ENCODE results near the gene SRGAP1. TPM values are rescaled to one million over a fixed set of nuclear protein-coding genes. Genes with fewer than 3 reads are reported as not detected.

Gene SRGAP1
- polyA plus RNA-seq, 4 donors = 2.2 to 8.5 (median 4.0) TPM

- Histone ChIP-seq H3K36me3 (ENCODE audit: control insufficient read depth in 3 of 3, insufficient read depth in 2 of 3, low read depth in 1 of 3, low read length in 3 of 3) (peaks cover 0 to 9% (median 0%) of the 10 kb centered on the region in 3 donors), H3K4me3 (ENCODE audit: low read depth in 1 of 3, low read length in 3 of 3) (no peak overlapping the region), H3K27ac (ENCODE audit: low read depth in 1 of 3, low read length in 2 of 3) (no peak overlapping the region), H3K4me1 (ENCODE audit: control insufficient read depth in 3 of 3, insufficient read depth in 2 of 3, low read depth in 1 of 3, low read length in 2 of 3) (no peaks in the 10 kb centered on the region), H3K9me3 (ENCODE audit: control insufficient read depth in 2 of 2, insufficient read depth in 1 of 2, low read depth in 1 of 2, low read length in 1 of 2) (no peaks in the 10 kb centered on the region), H3K27me3 (ENCODE audit: control insufficient read depth in 3 of 3, insufficient read depth in 3 of 3, low read length in 3 of 3) (no peaks in the 10 kb centered on the region)
- no peak for FAIRE-seq
- 78 to 84% (median 82%) methylated on average over 4 of the region's 4 CpGs for WGBS, 3 donors
- no peak for DNase-seq
Measured at GRCh38 chr12:63809566-63809965, 34.9 kb upstream of the SRGAP1 start.

DNA sequence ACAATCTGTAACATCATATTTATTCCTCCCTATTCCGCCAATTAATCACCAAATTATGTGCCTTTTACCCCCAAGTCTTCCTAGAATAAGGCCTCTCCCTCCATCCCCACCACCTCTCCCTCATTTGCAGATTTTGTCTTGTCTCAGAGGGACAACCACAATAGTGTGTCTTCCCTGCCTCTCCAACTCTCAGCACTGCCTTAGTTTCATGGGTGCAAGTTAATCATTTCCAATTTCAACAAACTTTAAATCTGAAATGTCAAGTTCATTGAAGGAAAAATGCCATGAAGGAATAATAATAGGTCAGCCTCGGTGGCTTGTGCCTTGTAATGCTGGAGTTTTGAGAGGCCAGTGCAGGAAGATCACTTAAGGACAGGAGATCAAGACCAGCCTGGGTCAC, 33.2 kb upstream of the SRGAP1 start:
- no peak overlapping the region for H3K27ac ChIP-seq (ENCODE audit: low read depth in 1 of 3, low read length in 2 of 3)
- 59 to 76% (median 64%) methylated on average over 2 of the region's 2 CpGs for WGBS, 3 donors
- FAIRE-seq = no peak
- H3K4me1 ChIP-seq (ENCODE audit: control insufficient read depth in 3 of 3, insufficient read depth in 2 of 3, low read depth in 1 of 3, low read length in 2 of 3) = no peaks in the 10 kb centered on the region
- H3K36me3 ChIP-seq (ENCODE audit: control insufficient read depth in 3 of 3, insufficient read depth in 2 of 3, low read depth in 1 of 3, low read length in 3 of 3) = peaks cover 0 to 9% (median 0%) of the 10 kb centered on the region in 3 donors
- no peak for DNase-seq
- H3K27me3 ChIP-seq (ENCODE audit: control insufficient read depth in 3 of 3, insufficient read depth in 3 of 3, low read length in 3 of 3) = no peaks in the 10 kb centered on the region
- no peaks in the 10 kb centered on the region for H3K9me3 ChIP-seq (ENCODE audit: control insufficient read depth in 2 of 2, insufficient read depth in 1 of 2, low read depth in 1 of 2, low read length in 1 of 2)
- no peak overlapping the region for H3K4me3 ChIP-seq (ENCODE audit: low read depth in 1 of 3, low read length in 3 of 3)

- Histone ChIP-seq H3K4me3 (ENCODE audit: low read depth in 1 of 3, low read length in 3 of 3) (no peak overlapping the region), H3K9me3 (ENCODE audit: control insufficient read depth in 2 of 2, insufficient read depth in 1 of 2, low read depth in 1 of 2, low read length in 1 of 2) (no peaks in the 10 kb centered on the region), H3K4me1 (ENCODE audit: control insufficient read depth in 3 of 3, insufficient read depth in 2 of 3, low read depth in 1 of 3, low read length in 2 of 3) (no peaks in the 10 kb centered on the region), H3K27ac (ENCODE audit: low read depth in 1 of 3, low read length in 2 of 3) (no peak overlapping the region), H3K27me3 (ENCODE audit: control insufficient read depth in 3 of 3, insufficient read depth in 3 of 3, low read length in 3 of 3) (no peaks in the 10 kb centered on the region), H3K36me3 (ENCODE audit: control insufficient read depth in 3 of 3, insufficient read depth in 2 of 3, low read depth in 1 of 3, low read length in 3 of 3) (peaks cover 0 to 9% (median 0%) of the 10 kb centered on the region in 3 donors)
- DNase-seq = no peak
- no peak for FAIRE-seq
- WGBS, 3 donors = 76 to 86% (median 85%) methylated on average over 2 of the region's 2 CpGs
Measured at GRCh38 chr12:63811755-63812154, 32.7 kb upstream of the SRGAP1 start.

GRCh38 chr12:63814146-63814772, 30.2 kb upstream of the SRGAP1 start:
- no peak for FAIRE-seq
- WGBS, 3 donors = 70 to 84% (median 73%) methylated on average over 4 of the region's 4 CpGs

GRCh38 chr12:63815482-63815852, 29.0 kb upstream of the SRGAP1 start:
- no peak for FAIRE-seq
- H3K4me1 ChIP-seq (ENCODE audit: control insufficient read depth in 3 of 3, insufficient read depth in 2 of 3, low read depth in 1 of 3, low read length in 2 of 3) = no peaks in the 10 kb centered on the region
- no peak for DNase-seq
- H3K27me3 ChIP-seq (ENCODE audit: control insufficient read depth in 3 of 3, insufficient read depth in 3 of 3, low read length in 3 of 3) = no peaks in the 10 kb centered on the region
- WGBS, 3 donors = 76 to 85% (median 77%) methylated on average over 3 of the region's 3 CpGs
- H3K36me3 ChIP-seq (ENCODE audit: control insufficient read depth in 3 of 3, insufficient read depth in 2 of 3, low read depth in 1 of 3, low read length in 3 of 3) = no peaks in the 10 kb centered on the region
- H3K27ac ChIP-seq (ENCODE audit: low read depth in 1 of 3, low read length in 2 of 3) = no peak overlapping the region
- H3K9me3 ChIP-seq (ENCODE audit: control insufficient read depth in 2 of 2, insufficient read depth in 1 of 2, low read depth in 1 of 2, low read length in 1 of 2) = peaks cover 0 to 9% of the 10 kb centered on the region in 2 donors
- no peak overlapping the region for H3K4me3 ChIP-seq (ENCODE audit: low read depth in 1 of 3, low read length in 3 of 3)

More at GRCh38 chr12:63814146-63814772, 30.2 kb upstream of the SRGAP1 start:
- no peak overlapping the region for H3K27ac ChIP-seq (ENCODE audit: low read depth in 1 of 3, low read length in 2 of 3)
- no peak overlapping the region for H3K4me3 ChIP-seq (ENCODE audit: low read depth in 1 of 3, low read length in 3 of 3)
- no peaks in the 10 kb centered on the region for H3K4me1 ChIP-seq (ENCODE audit: control insufficient read depth in 3 of 3, insufficient read depth in 2 of 3, low read depth in 1 of 3, low read length in 2 of 3)
- H3K27me3 ChIP-seq (ENCODE audit: control insufficient read depth in 3 of 3, insufficient read depth in 3 of 3, low read length in 3 of 3) = no peaks in the 10 kb centered on the region
- no peak for DNase-seq
- H3K9me3 ChIP-seq (ENCODE audit: control insufficient read depth in 2 of 2, insufficient read depth in 1 of 2, low read depth in 1 of 2, low read length in 1 of 2) = peaks cover 0 to 9% of the 10 kb centered on the region in 2 donors
- H3K36me3 ChIP-seq (ENCODE audit: control insufficient read depth in 3 of 3, insufficient read depth in 2 of 3, low read depth in 1 of 3, low read length in 3 of 3) = no peaks in the 10 kb centered on the region

DNA sequence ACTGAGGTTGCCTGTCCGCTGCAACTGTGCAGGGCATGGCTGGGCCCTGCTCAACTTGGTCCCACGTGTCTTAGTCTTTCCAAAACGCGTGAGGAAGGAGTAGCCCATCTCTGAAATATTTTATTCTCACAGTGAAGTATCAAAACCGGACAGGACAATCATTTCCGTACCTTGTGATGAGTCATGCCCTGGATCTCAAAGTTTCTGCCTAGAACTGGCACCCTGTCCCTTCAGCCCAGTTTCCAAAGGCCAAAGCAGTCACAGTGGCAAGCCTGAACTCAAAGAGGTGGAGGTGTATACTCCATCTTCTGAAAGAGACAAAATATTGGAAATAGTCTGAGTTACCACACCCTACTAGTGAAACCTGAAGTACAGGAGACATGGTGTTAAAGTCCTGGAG, 28.5 kb upstream of the SRGAP1 start:
- Histone ChIP-seq H3K36me3 (ENCODE audit: control insufficient read depth in 3 of 3, insufficient read depth in 2 of 3, low read depth in 1 of 3, low read length in 3 of 3) (no peaks in the 10 kb centered on the region), H3K27ac (ENCODE audit: low read depth in 1 of 3, low read length in 2 of 3) (no peak overlapping the region), H3K27me3 (ENCODE audit: control insufficient read depth in 3 of 3, insufficient read depth in 3 of 3, low read length in 3 of 3) (no peaks in the 10 kb centered on the region), H3K4me1 (ENCODE audit: control insufficient read depth in 3 of 3, insufficient read depth in 2 of 3, low read depth in 1 of 3, low read length in 2 of 3) (no peaks in the 10 kb centered on the region), H3K4me3 (ENCODE audit: low read depth in 1 of 3, low read length in 3 of 3) (no peak overlapping the region), H3K9me3 (ENCODE audit: control insufficient read depth in 2 of 2, insufficient read depth in 1 of 2, low read depth in 1 of 2, low read length in 1 of 2) (peaks cover 0 to 12% of the 10 kb centered on the region in 2 donors)
- no peak for FAIRE-seq
- WGBS, 3 donors = 71 to 89% (median 84%) methylated on average over 6 of the region's 6 CpGs
- DNase-seq = no peak

GRCh38 chr12:63820427-63820826, 24.1 kb upstream of the SRGAP1 start:
- FAIRE-seq = no peak

DNA sequence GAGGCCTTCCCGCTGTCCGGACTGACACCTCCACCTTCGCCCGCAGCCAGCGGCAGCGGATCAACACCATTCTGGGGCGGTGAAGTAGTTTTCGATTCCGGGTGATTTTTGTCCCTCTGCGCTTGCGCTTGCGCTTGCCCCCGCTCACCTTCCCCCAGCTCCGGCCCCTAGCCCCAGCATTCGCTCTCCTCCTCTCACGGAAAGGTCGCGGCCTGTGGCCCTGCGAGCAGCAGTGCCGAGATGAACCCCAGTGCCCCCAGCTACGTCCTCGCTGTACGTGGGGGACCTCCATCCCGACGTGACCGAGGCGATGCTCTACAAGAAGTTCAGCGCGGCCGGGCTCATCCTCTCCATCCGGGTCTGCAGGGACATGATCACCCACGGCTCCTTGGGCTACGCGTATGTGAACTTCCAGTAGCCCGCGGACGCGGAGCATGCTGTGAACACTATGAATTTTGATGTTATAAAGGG, 22.7 kb upstream of the SRGAP1 start:
- 25 to 59% (median 55%) methylated on average over 38 of the region's 38 CpGs for WGBS, 3 donors
- FAIRE-seq (no peak), DNase-seq (no peak)
- Histone ChIP-seq H3K4me1 (ENCODE audit: control insufficient read depth in 3 of 3, insufficient read depth in 2 of 3, low read depth in 1 of 3, low read length in 2 of 3) (no peaks in the 10 kb centered on the region), H3K36me3 (ENCODE audit: control insufficient read depth in 3 of 3, insufficient read depth in 2 of 3, low read depth in 1 of 3, low read length in 3 of 3) (no peaks in the 10 kb centered on the region), H3K27me3 (ENCODE audit: control insufficient read depth in 3 of 3, insufficient read depth in 3 of 3, low read length in 3 of 3) (peaks cover 0 to 11% (median 0%) of the 10 kb centered on the region in 3 donors), H3K9me3 (ENCODE audit: control insufficient read depth in 2 of 2, insufficient read depth in 1 of 2, low read depth in 1 of 2, low read length in 1 of 2) (peaks cover 0 to 23% of the 10 kb centered on the region in 2 donors), H3K27ac (ENCODE audit: low read depth in 1 of 3, low read length in 2 of 3) (peak overlapping the region in 1 of 3 donors; percentile 47), H3K4me3 (ENCODE audit: low read depth in 1 of 3, low read length in 3 of 3) (peak overlapping the region in 1 of 3 donors; percentile 49)

More at GRCh38 chr12:63820427-63820826, 24.1 kb upstream of the SRGAP1 start:
- H3K36me3 ChIP-seq (ENCODE audit: control insufficient read depth in 3 of 3, insufficient read depth in 2 of 3, low read depth in 1 of 3, low read length in 3 of 3) = no peaks in the 10 kb centered on the region
- no peaks in the 10 kb centered on the region for H3K4me1 ChIP-seq (ENCODE audit: control insufficient read depth in 3 of 3, insufficient read depth in 2 of 3, low read depth in 1 of 3, low read length in 2 of 3)
- H3K9me3 ChIP-seq (ENCODE audit: control insufficient read depth in 2 of 2, insufficient read depth in 1 of 2, low read depth in 1 of 2, low read length in 1 of 2) = peaks cover 0 to 23% of the 10 kb centered on the region in 2 donors
- peaks cover 0 to 11% (median 0%) of the 10 kb centered on the region in 3 donors for H3K27me3 ChIP-seq (ENCODE audit: control insufficient read depth in 3 of 3, insufficient read depth in 3 of 3, low read length in 3 of 3)
- H3K27ac ChIP-seq (ENCODE audit: low read depth in 1 of 3, low read length in 2 of 3) = no peak overlapping the region
- 46 to 88% (median 79%) methylated on average over 1 of the region's 1 CpG for WGBS, 3 donors
- H3K4me3 ChIP-seq (ENCODE audit: low read depth in 1 of 3, low read length in 3 of 3) = no peak overlapping the region
- DNase-seq = no peak

DNA sequence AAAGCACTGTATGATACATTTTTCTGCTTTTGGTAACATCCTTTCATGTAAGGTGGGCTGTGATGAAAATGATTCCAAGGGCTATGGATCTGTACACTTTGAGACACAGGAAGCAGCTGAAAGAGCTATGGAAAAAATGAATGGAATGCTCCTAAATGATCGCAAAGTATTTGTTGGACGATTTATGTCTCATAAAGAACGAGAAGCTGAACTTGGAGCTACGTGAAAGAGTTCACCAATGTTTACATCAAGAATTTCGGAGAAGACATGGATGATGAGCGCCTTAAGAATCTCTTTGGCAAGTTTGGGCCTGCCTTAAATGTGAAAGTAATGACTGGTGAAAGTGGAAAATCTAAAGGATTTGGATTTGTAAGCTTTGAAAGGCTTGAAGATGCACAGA, 22.1 kb upstream of the SRGAP1 start:
- no peak overlapping the region for H3K27ac ChIP-seq (ENCODE audit: low read depth in 1 of 3, low read length in 2 of 3)
- DNase-seq (no peak), FAIRE-seq (no peak)
- peak overlapping the region in 1 of 3 donors; percentile 49 for H3K4me3 ChIP-seq (ENCODE audit: low read depth in 1 of 3, low read length in 3 of 3)
- H3K27me3 ChIP-seq (ENCODE audit: control insufficient read depth in 3 of 3, insufficient read depth in 3 of 3, low read length in 3 of 3) = peaks cover 0 to 11% (median 0%) of the 10 kb centered on the region in 3 donors
- no peaks in the 10 kb centered on the region for H3K36me3 ChIP-seq (ENCODE audit: control insufficient read depth in 3 of 3, insufficient read depth in 2 of 3, low read depth in 1 of 3, low read length in 3 of 3)
- H3K9me3 ChIP-seq (ENCODE audit: control insufficient read depth in 2 of 2, insufficient read depth in 1 of 2, low read depth in 1 of 2, low read length in 1 of 2) = peaks cover 0 to 23% of the 10 kb centered on the region in 2 donors
- H3K4me1 ChIP-seq (ENCODE audit: control insufficient read depth in 3 of 3, insufficient read depth in 2 of 3, low read depth in 1 of 3, low read length in 2 of 3) = no peaks in the 10 kb centered on the region
- WGBS, 3 donors = 67 to 89% (median 79%) methylated on average over 6 of the region's 6 CpGs

Data from small intestine (tissue), 7 donors.